NCI-H82 treated with DMSO at 0.1 percent for 48 hours (cell line): Measurements from ENCODE around the gene SNRPE.

Source experiments
- DNase-seq: peaks from one replicate; lab custom pipeline; 2025; ENCODE audit not compliant: unreplicated experiment; lab: John Stamatoyannopoulos, UW

The SNRPE gene

GRCh38 chr1:203878422-203878821, 17.0 kb downstream of the SNRPE start:
- DNase-seq: no peak

DNA sequence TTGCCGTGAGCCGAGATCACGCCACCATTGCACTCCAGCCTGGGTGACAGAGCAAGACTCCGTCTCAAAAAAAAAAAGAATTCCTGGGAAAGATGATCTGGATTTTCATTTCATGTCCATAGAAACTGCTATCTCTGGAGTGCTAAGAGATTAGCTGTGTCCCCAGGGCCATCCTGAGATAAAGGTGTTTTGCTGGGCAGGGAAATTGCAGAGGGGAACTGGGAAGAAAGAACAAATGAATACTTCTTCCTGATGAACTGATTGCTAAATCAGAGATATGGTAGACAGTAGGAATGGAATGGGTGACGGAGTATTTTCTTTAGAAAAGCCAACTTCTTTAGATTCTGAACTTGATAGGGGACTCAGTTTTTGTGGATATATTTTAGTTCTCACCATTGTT, 19.2 kb downstream of the SNRPE start:
- DNase-seq: no peak

- no peak for DNase-seq
Observed at GRCh38 chr1:203888807-203889251, 27.4 kb downstream of the SNRPE start.

DNA sequence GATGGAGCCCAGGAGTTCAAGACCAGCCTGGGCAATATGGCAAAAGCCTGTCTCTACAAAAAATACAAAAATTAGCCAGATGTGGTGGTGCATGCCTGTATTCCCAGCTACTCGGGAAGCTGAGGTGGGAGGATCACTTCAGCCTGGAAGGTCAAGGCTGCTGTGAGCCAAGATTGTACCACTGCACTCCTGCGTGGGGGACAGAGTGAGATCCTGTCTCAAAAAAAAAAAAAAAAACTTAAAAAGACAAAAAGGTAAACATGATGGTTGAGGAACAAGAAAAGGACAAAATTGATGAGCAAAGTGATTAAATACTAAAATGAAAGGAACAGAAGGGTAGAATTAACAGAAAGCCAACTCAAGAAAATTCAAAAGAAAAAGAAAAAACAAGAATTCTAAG, 30.6 kb downstream of the SNRPE start:
- DNase-seq: no peak

- no peak for DNase-seq
Observed at GRCh38 chr1:203898458-203899352, 37.3 kb downstream of the SNRPE start.

GRCh38 chr1:203899353-203899716, 37.9 kb downstream of the SNRPE start:
- no peak for DNase-seq

DNA sequence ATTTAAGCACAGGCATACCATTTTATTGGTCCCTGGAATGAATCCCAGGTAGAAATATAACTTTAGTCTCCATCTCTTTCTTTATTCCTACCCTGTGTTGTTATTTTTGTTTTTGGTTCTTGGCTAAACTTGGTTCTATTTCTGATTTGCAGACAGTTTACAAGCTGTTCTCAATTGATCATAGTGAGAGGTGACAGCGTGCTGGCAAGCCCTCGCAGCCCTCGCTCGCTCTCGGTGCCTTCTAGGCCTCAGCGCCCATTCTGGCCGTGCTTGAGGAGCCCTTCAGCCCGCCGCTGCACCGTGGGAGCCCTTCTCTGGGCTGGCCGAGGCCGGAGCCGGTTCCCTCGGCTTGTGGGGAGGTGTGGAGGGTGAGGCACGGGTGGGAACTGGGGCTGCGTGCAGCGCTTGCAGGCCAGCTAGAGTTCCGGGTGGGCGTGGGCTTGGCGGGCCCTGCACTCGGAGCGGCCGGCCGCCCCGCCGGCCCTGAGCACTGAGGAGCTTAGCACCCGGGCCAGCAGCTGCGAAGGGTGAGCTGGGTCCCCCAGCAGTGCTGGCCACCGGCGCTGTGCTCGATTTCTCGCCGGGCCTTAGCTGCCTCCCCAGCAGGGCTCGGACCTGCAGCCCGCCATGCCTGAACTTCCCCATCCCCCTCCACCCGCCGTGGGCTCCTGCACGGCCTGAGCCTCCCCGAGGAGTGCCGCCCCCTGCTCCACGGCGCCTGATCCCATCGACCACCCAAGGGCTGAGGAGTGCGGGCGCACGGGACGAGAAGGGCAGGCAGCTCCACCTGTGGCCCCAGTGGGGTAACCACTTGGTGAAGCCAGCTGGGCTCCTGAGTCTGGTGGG, 38.7 kb downstream of the SNRPE start:
- DNase-seq: no peak

- DNase-seq: no peak
Observed at GRCh38 chr1:203901581-203901980, 40.2 kb downstream of the SNRPE start.

- DNase-seq: no peak
Observed at GRCh38 chr1:203905275-203905674, 43.9 kb downstream of the SNRPE start.

GRCh38 chr1:203906932-203907331, 45.5 kb downstream of the SNRPE start:
- DNase-seq: no peak

GRCh38 chr1:203907901-203908300, 46.5 kb downstream of the SNRPE start:
- no peak for DNase-seq

DNA sequence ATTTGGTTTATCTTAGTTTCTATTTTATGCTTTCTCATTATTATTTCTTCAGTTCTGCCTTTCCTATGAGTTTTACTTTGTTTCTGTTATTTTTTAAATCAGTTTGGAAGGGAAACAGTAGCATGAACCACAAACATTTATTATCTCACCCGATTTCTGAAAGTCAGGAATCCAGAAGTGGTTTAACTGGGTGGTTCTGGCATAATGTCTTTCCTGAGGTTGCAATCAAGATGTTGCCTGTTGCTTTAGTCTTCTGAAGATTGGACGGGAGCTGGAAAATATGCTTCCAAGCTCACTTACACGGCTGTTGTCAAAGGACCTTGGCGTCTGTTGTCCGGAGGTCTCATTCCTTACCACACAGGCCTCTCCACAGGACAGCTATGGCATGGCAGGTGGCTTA, 50.4 kb downstream of the SNRPE start:
- DNase-seq: no peak

GRCh38 chr1:203913073-203913521, 51.7 kb downstream of the SNRPE start:
- no peak for DNase-seq

DNA sequence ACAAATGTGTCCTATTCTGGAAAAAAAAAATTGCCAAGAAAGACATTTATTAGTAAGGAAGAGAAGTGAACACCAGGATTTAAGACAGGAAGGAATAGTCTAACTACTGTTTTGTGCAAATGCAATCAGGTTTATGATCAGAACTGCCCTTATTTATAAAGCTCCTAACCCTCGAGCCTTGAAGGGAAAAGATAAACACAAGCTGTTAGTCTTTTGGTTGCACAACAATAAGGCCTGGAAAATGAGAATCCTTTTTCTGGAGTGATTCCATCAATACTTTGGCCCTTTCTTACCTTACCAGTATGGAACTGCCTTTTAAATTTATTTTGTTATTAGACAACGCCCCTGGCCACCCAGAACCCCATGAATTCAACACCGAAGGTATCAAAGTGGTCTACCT, 52.9 kb downstream of the SNRPE start:
- DNase-seq: no peak

DNA sequence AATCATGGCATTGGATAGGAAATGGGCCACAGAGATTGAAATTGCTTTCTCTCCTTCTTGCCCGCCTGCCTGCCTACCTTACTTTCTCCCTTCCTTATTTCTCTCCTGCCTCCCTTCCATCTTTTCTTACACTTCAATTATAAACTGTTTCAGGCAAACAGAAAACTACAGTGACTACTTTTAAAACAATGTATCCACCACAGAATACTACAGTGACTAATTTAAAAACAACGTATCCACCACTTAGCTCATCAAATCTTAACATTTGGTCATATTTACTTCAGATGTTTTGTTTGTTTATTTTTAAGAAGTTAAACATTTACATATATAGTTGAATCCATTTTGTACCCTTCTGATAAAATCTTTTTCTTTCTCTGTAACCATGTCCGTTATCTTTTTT, 54.4 kb downstream of the SNRPE start:
- DNase-seq: no peak

DNA sequence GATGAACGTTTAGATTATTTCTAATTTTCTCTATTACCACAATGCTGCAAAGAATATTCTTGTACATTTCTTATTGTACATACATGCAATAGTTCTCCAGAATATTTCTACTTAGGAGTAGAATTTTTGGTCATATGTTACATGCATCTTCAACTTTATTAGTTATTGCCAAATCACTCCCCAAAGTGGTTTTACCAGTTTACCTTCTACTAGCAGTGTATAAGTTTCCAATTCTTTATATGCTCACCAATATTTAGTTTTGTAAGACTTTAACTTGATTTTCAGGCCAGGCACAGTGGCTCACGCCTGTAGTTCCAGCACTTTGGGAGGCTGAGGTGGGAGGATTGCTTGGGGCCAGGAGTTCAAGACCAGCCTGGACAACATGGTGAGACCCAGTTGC, 55.4 kb downstream of the SNRPE start:
- no peak for DNase-seq
